ENCODE results near the gene NCKAP5. TPM values are rescaled to one million over a fixed set of nuclear protein-coding genes. Genes with fewer than 3 reads are reported as not detected.

Gene NCKAP5
- total and polyA plus RNA-seq, 4 donors: 2.3 to 20.2 (median 8.1) TPM

- Histone ChIP-seq H3K27ac (ENCODE audit: low read depth in 1 of 2, low read length in 1 of 2) (no peak overlapping the region), H3K36me3 (ENCODE audit: control insufficient read depth in 4 of 4, insufficient read depth in 4 of 4, low read length in 4 of 4) (no peaks in the 10 kb centered on the region), H3K4me1 (ENCODE audit: control insufficient read depth in 5 of 5, insufficient read depth in 5 of 5, low read length in 5 of 5) (no peaks in the 10 kb centered on the region), H3K27me3 (ENCODE audit: control insufficient read depth in 3 of 3, insufficient read depth in 3 of 3, low read length in 2 of 3) (no peaks in the 10 kb centered on the region), H3K9ac (ENCODE audit: insufficient read depth in 1 of 2, low read length in 2 of 2) (no peak overlapping the region), H3K9me3 (ENCODE audit: control insufficient read depth in 4 of 4, insufficient read depth in 3 of 4, low read length in 3 of 4) (no peaks in the 10 kb centered on the region), H3K4me3 (no peak overlapping the region)
- no peak for TF ChIP-seq CTCF (IDR thresholded peaks at IDR 0.05; ENCODE audit: control extremely low read depth, extremely low read depth)
- DNase-seq (no peak), ATAC-seq (ENCODE audit: insufficient read depth, low FRiP score) (no peak)
- 84 to 91% methylated on average over 1 of the region's 1 CpG for WGBS, 2 donors
These were observed 281.8 kb downstream of the NCKAP5 start for GRCh38 chr2:133286326-133286922.

- Histone ChIP-seq H3K27ac (ENCODE audit: low read depth in 1 of 2, low read length in 1 of 2) (no peak overlapping the region), H3K9ac (ENCODE audit: insufficient read depth in 1 of 2, low read length in 2 of 2) (no peak overlapping the region), H3K4me3 (no peak overlapping the region), H3K36me3 (ENCODE audit: control insufficient read depth in 4 of 4, insufficient read depth in 4 of 4, low read length in 4 of 4) (no peaks in the 10 kb centered on the region), H3K4me1 (ENCODE audit: control insufficient read depth in 5 of 5, insufficient read depth in 5 of 5, low read length in 5 of 5) (no peaks in the 10 kb centered on the region), H3K9me3 (ENCODE audit: control insufficient read depth in 4 of 4, insufficient read depth in 3 of 4, low read length in 3 of 4) (no peaks in the 10 kb centered on the region), H3K27me3 (ENCODE audit: control insufficient read depth in 3 of 3, insufficient read depth in 3 of 3, low read length in 2 of 3) (no peaks in the 10 kb centered on the region)
- no peak for TF ChIP-seq CTCF (IDR thresholded peaks at IDR 0.05; ENCODE audit: control extremely low read depth, extremely low read depth)
- ATAC-seq (ENCODE audit: insufficient read depth, low FRiP score): no peak
- WGBS, 2 donors: 56 to 61% methylated on average over 3 of the region's 3 CpGs
- no peak for DNase-seq
These were observed 295.2 kb downstream of the NCKAP5 start for GRCh38 chr2:133273031-133273430.

GRCh38 chr2:133271105-133271504, 297.2 kb downstream of the NCKAP5 start:
- H3K9ac ChIP-seq (ENCODE audit: insufficient read depth in 1 of 2, low read length in 2 of 2): no peak overlapping the region
- peaks cover 0 to 8% (median 0%) of the 10 kb centered on the region in 5 donors for H3K4me1 ChIP-seq (ENCODE audit: control insufficient read depth in 5 of 5, insufficient read depth in 5 of 5, low read length in 5 of 5)
- H3K4me3 ChIP-seq: no peak overlapping the region
- ATAC-seq (ENCODE audit: insufficient read depth, low FRiP score) (no peak), DNase-seq (no peak)
- peaks cover 0 to 4% (median 0%) of the 10 kb centered on the region in 3 donors for H3K27me3 ChIP-seq (ENCODE audit: control insufficient read depth in 3 of 3, insufficient read depth in 3 of 3, low read length in 2 of 3)
- no peaks in the 10 kb centered on the region for H3K36me3 ChIP-seq (ENCODE audit: control insufficient read depth in 4 of 4, insufficient read depth in 4 of 4, low read length in 4 of 4)
- 61 to 70% methylated on average over 4 of the region's 4 CpGs for WGBS, 2 donors
- TF ChIP-seq CTCF (IDR thresholded peaks at IDR 0.05; ENCODE audit: control extremely low read depth, extremely low read depth): no peak
- H3K27ac ChIP-seq (ENCODE audit: low read depth in 1 of 2, low read length in 1 of 2): no peak overlapping the region
- H3K9me3 ChIP-seq (ENCODE audit: control insufficient read depth in 4 of 4, insufficient read depth in 3 of 4, low read length in 3 of 4): no peaks in the 10 kb centered on the region

GRCh38 chr2:133270550-133270949, 297.7 kb downstream of the NCKAP5 start:
- H3K4me3 ChIP-seq: no peak overlapping the region

More at GRCh38 chr2:133270550-133270949, 297.7 kb downstream of the NCKAP5 start:
- TF ChIP-seq CTCF (IDR thresholded peaks at IDR 0.05; ENCODE audit: control extremely low read depth, extremely low read depth): no peak
- no peak overlapping the region for H3K9ac ChIP-seq (ENCODE audit: insufficient read depth in 1 of 2, low read length in 2 of 2)
- no peaks in the 10 kb centered on the region for H3K9me3 ChIP-seq (ENCODE audit: control insufficient read depth in 4 of 4, insufficient read depth in 3 of 4, low read length in 3 of 4)
- H3K27me3 ChIP-seq (ENCODE audit: control insufficient read depth in 3 of 3, insufficient read depth in 3 of 3, low read length in 2 of 3): peaks cover 0 to 4% (median 0%) of the 10 kb centered on the region in 3 donors
- no peak for DNase-seq
- no peaks in the 10 kb centered on the region for H3K36me3 ChIP-seq (ENCODE audit: control insufficient read depth in 4 of 4, insufficient read depth in 4 of 4, low read length in 4 of 4)
- ATAC-seq (ENCODE audit: insufficient read depth, low FRiP score): no peak
- H3K4me1 ChIP-seq (ENCODE audit: control insufficient read depth in 5 of 5, insufficient read depth in 5 of 5, low read length in 5 of 5): peaks cover 0 to 11% (median 5%) of the 10 kb centered on the region in 5 donors
- H3K27ac ChIP-seq (ENCODE audit: low read depth in 1 of 2, low read length in 1 of 2): no peak overlapping the region
- WGBS, 2 donors: 92 to 97% methylated on average over 5 of the region's 5 CpGs

Measured in lung (tissue), 12 donors.